ENCODE data around the gene DNAH5.

DNAH5 gene

GRCh38 chr5:13643734-13644133 is 300.8 kb downstream of the DNAH5 start:
- H3K27ac ChIP-seq = no peak overlapping the region
- TF ChIP-seq ZFX (IDR thresholded peaks at IDR 0.05) = no peak
- no peak for TF ChIP-seq CTCF (conservative IDR thresholded peaks at IDR 0.05)

GRCh38 chr5:13643196-13643595 is 301.3 kb downstream of the DNAH5 start:
- TF ChIP-seq ZFX (IDR thresholded peaks at IDR 0.05) (no peak), CTCF (conservative IDR thresholded peaks at IDR 0.05) (no peak)
- no peak overlapping the region for H3K27ac ChIP-seq

Data from C4-2B (cell line).